Left cardiac atrium (tissue), 4 donors: ENCODE results near the gene ABCC11. TPM values are rescaled to one million over a fixed set of nuclear protein-coding genes. Genes with fewer than 3 reads are reported as not detected.

Experiments
- ATAC-seq, 2 donors: fragments of 200-7000 bp; cut with Tn5 transposase; one replicate each; pipeline ENCODE4 v1.9.1; 2020; ENCODE audit warnings: mild to moderate bottlenecking in 2 of 2, moderate library complexity in 2 of 2
- DNase-seq: peaks from one replicate; pipeline ENCODE4 v3.0.0-alpha.2; 2020
- intact Hi-C, 2 donors: fragments of 100-400 bp; cut with DNase I; formaldehyde crosslinking; loops; one replicate each; pipeline versions ENCODE4 v1.14.1 to v1.15.1; 2022 to 2023
- long read RNA-seq: library from polyadenylated mRNA; unstranded; transcript quantifications from one replicate; pipeline ENCODE4 v2.0.0, GENCODE V29; 2021
- total RNA-seq, 2 donors: library from RNA; stranded (reverse); fragmentation: NEBNext Ultra II Directional; extraction: Animal tissue kit (Norgen Biotek cat#: 25700); gene quantifications; one replicate each; pipeline ENCODE4 v1.2.1, GENCODE V29; 2021
- donor health status: DM: no; HTN: yes; CAD: no.
- donor health status: DM: no; HTN: yes; CAD: no; lungs with severe emphysema.
- donor health status: DM: yes; HTN: yes; CAD: no.
- donor health status: Dilated cardiomyopathy.

ABCC11 gene
- not detected for total RNA-seq
- long read RNA-seq, partial matches to known transcripts = 0 of 1 reads
- long read RNA-seq, other reads (novel, unspliced or antisense) = 1 of 1 reads

- intact Hi-C loops = no loop called here
- no peak for ATAC-seq
- no peak for DNase-seq
These were observed at the start of gene ABCC11 for GRCh38 chr16:48247311-48247710. Gene ABCC11, minus strand, starts transcription at chr16:48247539. Its CDS starts 15,618 bp downstream, at chr16:48231921.

GRCh38 chr16:48295488-48296281 lies 48.3 kb upstream of the ABCC11 start:
- intact Hi-C loops = no loop called here
- no peak for DNase-seq
- ATAC-seq = no peak

- intact Hi-C loops = no loop called here
- DNase-seq (no peak), ATAC-seq (no peak)
These were observed 47.4 kb upstream of the ABCC11 start for GRCh38 chr16:48294724-48295123.

- ATAC-seq (no peak), DNase-seq (no peak)
- intact Hi-C loops = no loop called here
These were observed 45.1 kb upstream of the ABCC11 start for GRCh38 chr16:48292452-48292851.

- DNase-seq = no peak
- intact Hi-C loops = no loop called here
- ATAC-seq = no peak
These were observed 44.4 kb upstream of the ABCC11 start for GRCh38 chr16:48291754-48292153.

- intact Hi-C loops = no loop called here
- no peak for DNase-seq
- ATAC-seq = no peak
These were observed 44.0 kb upstream of the ABCC11 start for GRCh38 chr16:48291303-48291702.

- ATAC-seq (no peak), DNase-seq (no peak)
- intact Hi-C loops = no loop called here
These were observed 39.9 kb upstream of the ABCC11 start for GRCh38 chr16:48287239-48287638.

- intact Hi-C loops = no loop called here
- DNase-seq (no peak), ATAC-seq (no peak)
These were observed 37.6 kb upstream of the ABCC11 start for GRCh38 chr16:48284772-48285409.

GRCh38 chr16:48282636-48283263 lies 35.4 kb upstream of the ABCC11 start:
- intact Hi-C loops = no loop called here
- ATAC-seq = peak; percentile 85 to 87

GRCh38 chr16:48280546-48280945 lies 33.2 kb upstream of the ABCC11 start:
- DNase-seq (no peak), ATAC-seq (no peak)
- intact Hi-C loops = no loop called here

More at GRCh38 chr16:48282636-48283263, 35.4 kb upstream of the ABCC11 start:
- DNase-seq = no peak

GRCh38 chr16:48279199-48279598 lies 31.9 kb upstream of the ABCC11 start:
- DNase-seq (no peak), ATAC-seq (no peak)
- intact Hi-C loops = no loop called here

GRCh38 chr16:48277158-48277557 lies 29.8 kb upstream of the ABCC11 start:
- ATAC-seq = peak in 1 of 2 donors; percentile 26
- DNase-seq = no peak

GRCh38 chr16:48276102-48276501 lies 28.8 kb upstream of the ABCC11 start:
- no peak for ATAC-seq

More at GRCh38 chr16:48277158-48277557, 29.8 kb upstream of the ABCC11 start:
- intact Hi-C loops = no loop called here

GRCh38 chr16:48274476-48274875 lies 27.1 kb upstream of the ABCC11 start:
- no peak for ATAC-seq
- intact Hi-C loops = no loop called here
- DNase-seq = no peak

More at GRCh38 chr16:48276102-48276501, 28.8 kb upstream of the ABCC11 start:
- no peak for DNase-seq
- intact Hi-C loops = no loop called here

GRCh38 chr16:48272837-48273421 lies 25.6 kb upstream of the ABCC11 start:
- intact Hi-C loops = no loop called here
- DNase-seq (peak; percentile 25), ATAC-seq (peak in 1 of 2 donors; percentile 39)

GRCh38 chr16:48271728-48272127 lies 24.4 kb upstream of the ABCC11 start:
- DNase-seq = no peak
- intact Hi-C loops = no loop called here
- ATAC-seq = no peak

- intact Hi-C loops = no loop called here
- no peak for ATAC-seq
- DNase-seq = no peak
These were observed 21.7 kb upstream of the ABCC11 start for GRCh38 chr16:48269011-48269410.

- intact Hi-C loops = no loop called here
- ATAC-seq = no peak
- DNase-seq = no peak
These were observed 15.3 kb upstream of the ABCC11 start for GRCh38 chr16:48262631-48263030.

GRCh38 chr16:48261569-48261968 lies 14.2 kb upstream of the ABCC11 start:
- DNase-seq (no peak), ATAC-seq (no peak)
- intact Hi-C loops = no loop called here
